ENCODE data around the gene MAT2B.
A peak's percentile ranks its signal among the peaks of the same experiment; 100 is the strongest.

Gene MAT2B

GRCh38 chr5:163505368-163506094 is at the start of gene MAT2B:
MAT2B (plus strand) TSS chr5:163505619; CDS start chr5:163505687, 68 bp downstream.
- peak within 1 kb of the TSS; percentile 73 for H3K4me3 ChIP-seq (ENCODE audit: low read depth, low read length)
- peak; percentile 78 for DNase-seq (ENCODE audit: low read depth)

DNA sequence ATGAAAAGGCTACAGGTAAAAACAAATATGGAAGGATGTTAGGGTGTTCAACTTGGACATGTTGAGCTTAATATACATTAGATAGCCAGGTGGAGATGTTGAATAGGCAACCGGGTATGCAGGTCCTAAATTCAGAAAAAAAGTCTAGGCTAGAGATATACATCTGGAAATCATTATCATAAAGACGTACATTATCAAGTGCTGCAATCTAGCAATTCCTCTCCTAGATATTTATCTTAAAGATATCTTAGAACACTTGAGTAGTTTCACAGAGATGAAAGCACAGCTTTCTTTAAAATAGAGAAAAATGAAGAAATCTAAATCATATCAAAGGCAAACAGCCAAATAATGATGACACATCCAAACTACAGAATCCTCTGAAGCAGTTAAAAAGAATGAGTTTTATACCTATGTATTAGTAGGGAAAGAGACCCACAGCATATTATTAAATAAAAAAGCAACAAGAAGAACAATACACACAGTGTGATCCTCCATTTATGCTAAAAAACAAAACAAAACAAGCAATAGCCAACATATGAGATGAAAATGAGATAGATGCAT is 49.3 kb upstream of the MAT2B start:
- no peak overlapping the region for H3K4me3 ChIP-seq (ENCODE audit: low read depth, low read length)
- DNase-seq (ENCODE audit: low read depth): no peak

DNA sequence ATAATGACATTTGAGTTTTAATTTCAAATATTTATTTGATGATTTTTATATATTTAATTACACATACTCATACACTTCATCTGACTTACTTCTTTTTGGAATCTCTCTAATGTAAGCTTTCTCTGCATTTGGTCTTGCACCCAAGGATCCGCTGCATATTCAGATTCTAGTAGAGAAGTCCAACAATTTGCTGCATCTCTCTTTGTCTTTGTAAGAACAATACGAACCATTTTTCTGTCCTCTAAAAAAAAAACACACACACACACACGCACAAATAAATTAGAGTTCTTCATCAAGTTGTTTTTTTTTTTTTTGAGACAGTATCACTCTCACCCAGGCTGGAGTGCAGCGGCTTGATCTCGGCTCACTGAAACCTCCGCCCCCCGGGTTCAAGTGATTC is 48.6 kb upstream of the MAT2B start:
- no peak overlapping the region for H3K4me3 ChIP-seq (ENCODE audit: low read depth, low read length)
- DNase-seq (ENCODE audit: low read depth): no peak

DNA sequence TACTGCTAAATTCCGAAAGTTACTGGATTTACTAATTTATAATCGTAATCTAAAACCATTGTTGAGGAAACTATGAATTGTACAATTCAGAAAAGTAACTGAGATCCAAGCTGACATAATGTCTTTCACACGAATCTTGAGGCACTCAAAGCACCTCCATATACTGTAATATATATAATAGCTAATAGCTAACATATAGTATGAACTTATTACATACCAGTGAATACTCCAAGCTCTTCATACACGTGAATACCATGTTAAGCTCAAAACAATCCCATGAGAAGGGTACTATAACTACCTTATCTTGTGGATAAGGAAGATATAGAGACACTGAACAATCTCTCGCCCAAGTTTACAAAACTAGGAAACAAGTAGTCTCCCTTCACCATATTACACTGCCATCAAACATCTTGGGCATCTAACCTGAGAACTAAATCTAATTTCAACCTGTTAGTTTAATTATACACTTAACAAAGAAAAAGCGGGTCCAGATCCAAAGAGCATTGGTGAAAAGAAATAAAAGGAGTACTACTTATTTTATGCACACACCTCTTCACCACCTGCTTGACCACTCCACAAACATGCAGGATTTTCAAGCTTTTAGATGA is 46.5 kb upstream of the MAT2B start:
- DNase-seq (ENCODE audit: low read depth): no peak
- peak overlapping the region; percentile 76 for H3K4me3 ChIP-seq (ENCODE audit: low read depth, low read length)

DNA sequence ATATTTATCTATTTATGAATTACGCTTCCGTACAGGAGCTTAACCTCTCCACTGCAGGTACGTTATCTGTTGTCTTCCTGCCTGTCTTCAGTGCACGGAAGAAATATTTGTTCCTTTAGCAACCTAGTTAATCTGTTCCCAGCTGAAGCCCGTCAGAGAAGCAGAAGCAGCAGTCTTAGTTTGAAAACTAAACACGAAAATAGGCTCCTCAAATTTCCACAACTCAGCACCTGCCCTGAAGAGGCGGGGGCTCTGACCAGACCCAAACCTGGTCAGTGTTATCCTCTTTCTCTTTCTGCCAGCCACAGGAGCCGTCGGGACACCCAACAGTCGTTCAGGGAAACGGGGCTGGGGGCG is 46.0 kb upstream of the MAT2B start:
- peak overlapping the region; percentile 76 for H3K4me3 ChIP-seq (ENCODE audit: low read depth, low read length)
- DNase-seq (ENCODE audit: low read depth): no peak

- H3K4me3 ChIP-seq (ENCODE audit: low read depth, low read length): peak within 1 kb of the TSS; percentile 76
- DNase-seq (ENCODE audit: low read depth): peak; percentile 96
Observed at GRCh38 chr5:163459819-163460561, 45.4 kb upstream of the MAT2B start, which contains the start of gene NUDCD2. NUDCD2 (minus strand) TSS chr5:163460102; CDS start chr5:163460050, 52 bp downstream.

- H3K4me3 ChIP-seq (ENCODE audit: low read depth, low read length): peak within 1 kb of the TSS; percentile 76
- DNase-seq (ENCODE audit: low read depth): no peak
Observed at GRCh38 chr5:163460562-163461171, 44.8 kb upstream of the MAT2B start, which contains the start of gene HMMR. HMMR (plus strand) TSS chr5:163460632; CDS start chr5:163460693, 61 bp downstream.

- DNase-seq (ENCODE audit: low read depth): no peak
- H3K4me3 ChIP-seq (ENCODE audit: low read depth, low read length): no peak overlapping the region
Observed at GRCh38 chr5:163463063-163463435, 42.4 kb upstream of the MAT2B start.

- H3K4me3 ChIP-seq (ENCODE audit: low read depth, low read length): no peak overlapping the region
- no peak for DNase-seq (ENCODE audit: low read depth)
Observed at GRCh38 chr5:163467682-163468081, 37.7 kb upstream of the MAT2B start.

DNA sequence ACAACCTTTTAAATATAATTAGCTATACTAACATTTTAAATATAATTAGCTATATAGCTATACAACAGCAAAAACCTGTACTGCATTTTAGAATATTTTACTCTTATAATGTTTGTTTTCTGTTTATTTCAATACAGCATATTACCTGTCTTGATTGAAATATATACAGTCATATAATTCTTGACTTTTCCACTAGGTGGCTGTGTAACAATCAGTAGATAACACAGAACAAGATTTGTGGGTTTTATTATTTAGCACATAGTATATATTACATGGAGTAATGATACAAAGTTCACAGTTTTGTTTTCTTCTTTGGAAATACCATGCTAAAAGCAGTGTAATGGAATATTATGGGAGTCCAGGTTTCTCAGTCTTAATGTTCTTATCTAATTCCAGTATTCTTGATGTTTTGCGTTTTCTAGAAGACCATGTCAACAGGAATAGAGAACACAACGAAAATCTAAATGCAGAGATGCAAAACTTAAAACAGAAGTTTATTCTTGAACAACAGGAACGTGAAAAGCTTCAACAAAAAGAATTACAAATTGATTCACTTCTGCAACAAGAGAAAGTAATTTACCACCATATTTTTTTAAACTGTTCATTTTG is 31.7 kb upstream of the MAT2B start:
- DNase-seq (ENCODE audit: low read depth): no peak
- no peak overlapping the region for H3K4me3 ChIP-seq (ENCODE audit: low read depth, low read length)

- DNase-seq (ENCODE audit: low read depth): no peak
Observed at GRCh38 chr5:163475411-163475810, 30.0 kb upstream of the MAT2B start.

GRCh38 chr5:163478126-163478981 is 27.1 kb upstream of the MAT2B start:
- no peak for DNase-seq (ENCODE audit: low read depth)

More at GRCh38 chr5:163475411-163475810, 30.0 kb upstream of the MAT2B start:
- H3K4me3 ChIP-seq (ENCODE audit: low read depth, low read length): no peak overlapping the region

DNA sequence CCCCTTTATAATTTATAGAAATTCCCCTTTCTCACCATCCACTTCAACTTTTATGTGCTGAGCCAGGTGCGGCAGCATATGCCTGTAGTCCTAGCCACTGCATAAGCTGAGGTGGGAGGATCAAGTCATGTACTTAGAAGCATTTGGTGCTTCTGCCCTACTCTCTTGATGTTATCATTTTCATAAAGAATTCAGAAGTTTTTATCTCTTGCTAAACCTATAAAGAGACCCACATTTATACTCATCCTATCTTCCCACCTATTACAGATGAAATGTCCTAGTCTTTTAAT is 26.5 kb upstream of the MAT2B start:
- DNase-seq (ENCODE audit: low read depth): no peak

More at GRCh38 chr5:163478126-163478981, 27.1 kb upstream of the MAT2B start:
- no peak overlapping the region for H3K4me3 ChIP-seq (ENCODE audit: low read depth, low read length)

DNA sequence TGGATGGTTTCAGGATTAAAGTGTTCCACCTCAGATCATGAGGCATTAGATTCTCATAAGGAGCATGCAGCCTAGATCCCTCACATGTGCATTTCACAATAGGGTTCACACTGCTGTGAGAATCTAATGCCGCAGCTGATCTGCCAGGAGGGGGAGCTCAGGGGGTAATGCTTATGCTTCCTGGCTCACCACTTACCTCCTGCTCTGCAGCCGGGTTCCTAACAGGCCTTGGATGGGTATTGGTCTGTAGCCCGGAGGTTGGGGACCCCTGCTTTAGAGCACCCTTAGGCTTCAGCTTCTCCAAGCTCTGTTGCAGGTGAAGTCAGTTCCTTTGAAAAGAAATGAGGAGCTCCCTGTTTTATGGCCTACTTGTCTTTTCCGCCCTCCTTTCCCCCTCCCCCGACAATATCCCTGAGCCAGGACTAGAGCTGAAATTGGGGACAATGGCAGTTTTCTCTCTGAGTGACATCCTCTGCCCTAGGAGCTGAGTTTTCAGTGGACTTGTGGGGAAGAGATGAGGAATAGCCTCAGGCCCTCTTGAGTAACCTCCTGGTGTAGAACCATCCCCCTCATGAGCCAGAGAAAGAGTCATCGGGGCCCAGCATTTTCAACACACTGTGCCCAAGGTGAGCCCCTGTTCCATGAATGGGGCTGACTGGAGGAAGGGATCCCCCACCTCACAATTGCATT is 16.2 kb upstream of the MAT2B start:
- DNase-seq (ENCODE audit: low read depth): no peak
- H3K4me3 ChIP-seq (ENCODE audit: low read depth, low read length): no peak overlapping the region

More for the DNA sequence above, 26.5 kb upstream of the MAT2B start:
- no peak overlapping the region for H3K4me3 ChIP-seq (ENCODE audit: low read depth, low read length)

DNA sequence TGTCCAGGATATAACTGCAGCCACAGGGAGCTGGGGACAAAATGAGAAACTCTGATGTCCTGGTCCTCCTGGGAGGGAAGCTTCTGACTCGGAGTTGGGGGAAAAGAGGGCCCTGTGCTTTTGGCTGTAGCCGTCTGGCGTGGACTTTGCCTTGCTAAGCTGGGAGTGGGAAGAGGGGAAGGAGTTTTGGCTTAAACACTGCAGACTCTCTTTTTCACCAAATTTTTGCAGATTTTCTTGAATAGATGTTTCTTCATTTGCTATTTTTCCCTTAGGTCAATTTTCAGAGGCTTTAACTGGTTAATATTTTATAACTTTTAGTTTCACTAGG is 15.7 kb upstream of the MAT2B start:
- no peak for DNase-seq (ENCODE audit: low read depth)
- no peak overlapping the region for H3K4me3 ChIP-seq (ENCODE audit: low read depth, low read length)

DNA sequence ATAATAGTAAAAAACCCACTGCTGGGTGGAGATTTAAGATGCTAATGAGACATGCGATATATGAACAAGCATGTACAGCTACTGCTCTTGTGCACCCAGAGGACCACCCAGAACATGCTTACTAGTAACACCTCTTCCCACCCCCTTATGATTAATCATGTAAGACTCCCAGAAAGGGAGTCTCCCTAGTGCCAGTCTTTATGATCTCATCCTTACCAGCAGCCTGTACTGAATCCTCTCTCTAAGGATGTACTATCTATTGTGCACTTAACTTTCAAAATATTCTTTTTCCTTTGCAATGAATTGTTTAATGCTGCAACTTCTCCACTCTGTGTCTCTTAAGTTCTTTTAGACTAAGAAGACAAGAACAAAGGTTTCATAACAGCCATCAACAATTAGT is 9.1 kb upstream of the MAT2B start:
- no peak for DNase-seq (ENCODE audit: low read depth)
- H3K4me3 ChIP-seq (ENCODE audit: low read depth, low read length): no peak overlapping the region

- no peak overlapping the region for H3K4me3 ChIP-seq (ENCODE audit: low read depth, low read length)
- DNase-seq (ENCODE audit: low read depth): no peak
Observed at GRCh38 chr5:163497315-163497714, 8.1 kb upstream of the MAT2B start.

GRCh38 chr5:163498886-163499285 is 6.5 kb upstream of the MAT2B start:
- H3K4me3 ChIP-seq (ENCODE audit: low read depth, low read length): no peak overlapping the region
- no peak for DNase-seq (ENCODE audit: low read depth)

All from skeletal muscle cell (primary cell).